ENCODE results near the gene TPD52L1.

TPD52L1 gene

GRCh38 chr6:125216015-125216414 lies 62.4 kb downstream of the TPD52L1 start:
- H3K27me3 ChIP-seq (ENCODE audit: control insufficient read depth, insufficient read depth, low read length): no peaks in the 10 kb centered on the region
- H3K9ac ChIP-seq (ENCODE audit: low read depth, low read length): no peak overlapping the region
- H3K9me3 ChIP-seq (ENCODE audit: control insufficient read depth, insufficient read depth, low read length): no peaks in the 10 kb centered on the region
- no peaks in the 10 kb centered on the region for H3K36me3 ChIP-seq (ENCODE audit: control insufficient read depth, insufficient read depth, low read length)
- no peaks in the 10 kb centered on the region for H3K4me1 ChIP-seq (ENCODE audit: control insufficient read depth, insufficient read depth, low read length)
- no peak overlapping the region for H3K4me3 ChIP-seq (ENCODE audit: low read depth, low read length)

- Histone ChIP-seq H3K4me1 (ENCODE audit: control insufficient read depth, insufficient read depth, low read length) (no peaks in the 10 kb centered on the region), H3K27me3 (ENCODE audit: control insufficient read depth, insufficient read depth, low read length) (no peaks in the 10 kb centered on the region), H3K9me3 (ENCODE audit: control insufficient read depth, insufficient read depth, low read length) (no peaks in the 10 kb centered on the region), H3K4me3 (ENCODE audit: low read depth, low read length) (no peak overlapping the region), H3K9ac (ENCODE audit: low read depth, low read length) (no peak overlapping the region), H3K36me3 (ENCODE audit: control insufficient read depth, insufficient read depth, low read length) (no peaks in the 10 kb centered on the region)
Measured at GRCh38 chr6:125217369-125217768, 63.8 kb downstream of the TPD52L1 start.

- Histone ChIP-seq H3K9ac (ENCODE audit: low read depth, low read length) (no peak overlapping the region), H3K36me3 (ENCODE audit: control insufficient read depth, insufficient read depth, low read length) (no peaks in the 10 kb centered on the region), H3K27me3 (ENCODE audit: control insufficient read depth, insufficient read depth, low read length) (no peaks in the 10 kb centered on the region), H3K9me3 (ENCODE audit: control insufficient read depth, insufficient read depth, low read length) (no peaks in the 10 kb centered on the region), H3K4me1 (ENCODE audit: control insufficient read depth, insufficient read depth, low read length) (no peaks in the 10 kb centered on the region), H3K4me3 (ENCODE audit: low read depth, low read length) (no peak overlapping the region)
Measured at GRCh38 chr6:125217992-125218391, 64.4 kb downstream of the TPD52L1 start.

- H3K4me1 ChIP-seq (ENCODE audit: control insufficient read depth, insufficient read depth, low read length): no peaks in the 10 kb centered on the region
- no peaks in the 10 kb centered on the region for H3K36me3 ChIP-seq (ENCODE audit: control insufficient read depth, insufficient read depth, low read length)
- no peak overlapping the region for H3K4me3 ChIP-seq (ENCODE audit: low read depth, low read length)
Measured at GRCh38 chr6:125219361-125219895, 65.9 kb downstream of the TPD52L1 start.

GRCh38 chr6:125220712-125221111 lies 67.1 kb downstream of the TPD52L1 start:
- Histone ChIP-seq H3K27me3 (ENCODE audit: control insufficient read depth, insufficient read depth, low read length) (no peaks in the 10 kb centered on the region), H3K9ac (ENCODE audit: low read depth, low read length) (no peak overlapping the region), H3K4me3 (ENCODE audit: low read depth, low read length) (no peak overlapping the region), H3K36me3 (ENCODE audit: control insufficient read depth, insufficient read depth, low read length) (no peaks in the 10 kb centered on the region), H3K9me3 (ENCODE audit: control insufficient read depth, insufficient read depth, low read length) (no peaks in the 10 kb centered on the region), H3K4me1 (ENCODE audit: control insufficient read depth, insufficient read depth, low read length) (no peaks in the 10 kb centered on the region)

More at GRCh38 chr6:125219361-125219895, 65.9 kb downstream of the TPD52L1 start:
- Histone ChIP-seq H3K9ac (ENCODE audit: low read depth, low read length) (no peak overlapping the region), H3K9me3 (ENCODE audit: control insufficient read depth, insufficient read depth, low read length) (no peaks in the 10 kb centered on the region), H3K27me3 (ENCODE audit: control insufficient read depth, insufficient read depth, low read length) (no peaks in the 10 kb centered on the region)

- Histone ChIP-seq H3K27me3 (ENCODE audit: control insufficient read depth, insufficient read depth, low read length) (no peaks in the 10 kb centered on the region), H3K36me3 (ENCODE audit: control insufficient read depth, insufficient read depth, low read length) (no peaks in the 10 kb centered on the region), H3K4me1 (ENCODE audit: control insufficient read depth, insufficient read depth, low read length) (no peaks in the 10 kb centered on the region), H3K9me3 (ENCODE audit: control insufficient read depth, insufficient read depth, low read length) (no peaks in the 10 kb centered on the region), H3K4me3 (ENCODE audit: low read depth, low read length) (no peak overlapping the region), H3K9ac (ENCODE audit: low read depth, low read length) (no peak overlapping the region)
Measured at GRCh38 chr6:125222531-125223455, 69.2 kb downstream of the TPD52L1 start.

GRCh38 chr6:125224231-125224861 lies 70.8 kb downstream of the TPD52L1 start:
- H3K4me1 ChIP-seq (ENCODE audit: control insufficient read depth, insufficient read depth, low read length): no peaks in the 10 kb centered on the region
- no peak overlapping the region for H3K4me3 ChIP-seq (ENCODE audit: low read depth, low read length)
- H3K27me3 ChIP-seq (ENCODE audit: control insufficient read depth, insufficient read depth, low read length): no peaks in the 10 kb centered on the region
- H3K36me3 ChIP-seq (ENCODE audit: control insufficient read depth, insufficient read depth, low read length): no peaks in the 10 kb centered on the region
- no peak overlapping the region for H3K9ac ChIP-seq (ENCODE audit: low read depth, low read length)
- no peaks in the 10 kb centered on the region for H3K9me3 ChIP-seq (ENCODE audit: control insufficient read depth, insufficient read depth, low read length)

- Histone ChIP-seq H3K36me3 (ENCODE audit: control insufficient read depth, insufficient read depth, low read length) (no peaks in the 10 kb centered on the region), H3K4me1 (ENCODE audit: control insufficient read depth, insufficient read depth, low read length) (no peaks in the 10 kb centered on the region), H3K27me3 (ENCODE audit: control insufficient read depth, insufficient read depth, low read length) (no peaks in the 10 kb centered on the region), H3K9me3 (ENCODE audit: control insufficient read depth, insufficient read depth, low read length) (no peaks in the 10 kb centered on the region), H3K4me3 (ENCODE audit: low read depth, low read length) (no peak overlapping the region), H3K9ac (ENCODE audit: low read depth, low read length) (no peak overlapping the region)
Measured at GRCh38 chr6:125227244-125227643, 73.7 kb downstream of the TPD52L1 start.

GRCh38 chr6:125228981-125229479 lies 75.5 kb downstream of the TPD52L1 start:
- Histone ChIP-seq H3K27me3 (ENCODE audit: control insufficient read depth, insufficient read depth, low read length) (no peaks in the 10 kb centered on the region), H3K9me3 (ENCODE audit: control insufficient read depth, insufficient read depth, low read length) (no peaks in the 10 kb centered on the region), H3K36me3 (ENCODE audit: control insufficient read depth, insufficient read depth, low read length) (no peaks in the 10 kb centered on the region), H3K4me1 (ENCODE audit: control insufficient read depth, insufficient read depth, low read length) (no peaks in the 10 kb centered on the region), H3K9ac (ENCODE audit: low read depth, low read length) (no peak overlapping the region), H3K4me3 (ENCODE audit: low read depth, low read length) (no peak overlapping the region)

GRCh38 chr6:125230674-125231073 lies 77.1 kb downstream of the TPD52L1 start:
- H3K9ac ChIP-seq (ENCODE audit: low read depth, low read length): no peak overlapping the region
- H3K36me3 ChIP-seq (ENCODE audit: control insufficient read depth, insufficient read depth, low read length): no peaks in the 10 kb centered on the region
- no peaks in the 10 kb centered on the region for H3K9me3 ChIP-seq (ENCODE audit: control insufficient read depth, insufficient read depth, low read length)
- no peak overlapping the region for H3K4me3 ChIP-seq (ENCODE audit: low read depth, low read length)
- H3K27me3 ChIP-seq (ENCODE audit: control insufficient read depth, insufficient read depth, low read length): no peaks in the 10 kb centered on the region
- no peaks in the 10 kb centered on the region for H3K4me1 ChIP-seq (ENCODE audit: control insufficient read depth, insufficient read depth, low read length)

GRCh38 chr6:125231133-125231532 lies 77.6 kb downstream of the TPD52L1 start:
- Histone ChIP-seq H3K9ac (ENCODE audit: low read depth, low read length) (no peak overlapping the region), H3K36me3 (ENCODE audit: control insufficient read depth, insufficient read depth, low read length) (no peaks in the 10 kb centered on the region), H3K9me3 (ENCODE audit: control insufficient read depth, insufficient read depth, low read length) (no peaks in the 10 kb centered on the region), H3K27me3 (ENCODE audit: control insufficient read depth, insufficient read depth, low read length) (no peaks in the 10 kb centered on the region), H3K4me1 (ENCODE audit: control insufficient read depth, insufficient read depth, low read length) (no peaks in the 10 kb centered on the region), H3K4me3 (ENCODE audit: low read depth, low read length) (no peak overlapping the region)
